Measurements from ENCODE around the gene COL25A1. TPM values are rescaled to one million over a fixed set of nuclear protein-coding genes. Genes with fewer than 3 reads are reported as not detected.

Gene COL25A1
- total RNA-seq, 6 donors from 2014 or later: 0.15 to 0.79 (median 0.27) TPM; not detected in 2

GRCh38 chr4:109123951-109124350, 178.5 kb downstream of the COL25A1 start:
- no peak overlapping the region for H3K4me3 ChIP-seq
- H3K36me3 ChIP-seq: no peaks in the 10 kb centered on the region
- H3K27me3 ChIP-seq: no peaks in the 10 kb centered on the region
- no peak overlapping the region for H3K27ac ChIP-seq
- H3K9me3 ChIP-seq: no peaks in the 10 kb centered on the region
- no peak for ATAC-seq (ENCODE audit: low FRiP score in 2 of 2)
- 87 to 89% methylated on average over 1 of the region's 1 CpG for WGBS, 2 donors
- no peak for DNase-seq
- no peaks in the 10 kb centered on the region for H3K4me1 ChIP-seq
- TF ChIP-seq POLR2AphosphoS5 (IDR thresholded peaks at IDR 0.05) (no peak), CTCF (IDR thresholded peaks at IDR 0.05) (no peak), EP300 (IDR thresholded peaks at IDR 0.05) (no peak), POLR2A (IDR thresholded peaks at IDR 0.05) (no peak)

- 86 to 88% methylated on average over 1 of the region's 1 CpG for WGBS, 2 donors
- H3K9me3 ChIP-seq: no peaks in the 10 kb centered on the region
- H3K36me3 ChIP-seq: no peaks in the 10 kb centered on the region
- DNase-seq: no peak
- H3K27ac ChIP-seq: no peak overlapping the region
- H3K27me3 ChIP-seq: no peaks in the 10 kb centered on the region
- TF ChIP-seq CTCF (IDR thresholded peaks at IDR 0.05) (no peak), EP300 (IDR thresholded peaks at IDR 0.05) (no peak), POLR2A (IDR thresholded peaks at IDR 0.05) (no peak), POLR2AphosphoS5 (IDR thresholded peaks at IDR 0.05) (no peak)
- H3K4me1 ChIP-seq: no peaks in the 10 kb centered on the region
- ATAC-seq (ENCODE audit: low FRiP score in 2 of 2): no peak
- H3K4me3 ChIP-seq: no peak overlapping the region
These were observed 180.9 kb downstream of the COL25A1 start for GRCh38 chr4:109121561-109121960.

GRCh38 chr4:109119852-109120251, 182.6 kb downstream of the COL25A1 start:
- Histone ChIP-seq H3K9me3 (no peaks in the 10 kb centered on the region), H3K27me3 (no peaks in the 10 kb centered on the region), H3K4me1 (no peaks in the 10 kb centered on the region), H3K36me3 (no peaks in the 10 kb centered on the region), H3K27ac (no peak overlapping the region), H3K4me3 (no peak overlapping the region)
- TF ChIP-seq CTCF (IDR thresholded peaks at IDR 0.05): no peak
- no peak for TF ChIP-seq POLR2A (IDR thresholded peaks at IDR 0.05)
- TF ChIP-seq EP300 (IDR thresholded peaks at IDR 0.05): no peak
- no peak for TF ChIP-seq POLR2AphosphoS5 (IDR thresholded peaks at IDR 0.05)
- no peak for ATAC-seq (ENCODE audit: low FRiP score in 2 of 2)
- no peak for DNase-seq
- WGBS, 2 donors: 91 to 97% methylated on average over 1 of the region's 1 CpG

GRCh38 chr4:109118635-109119034, 183.8 kb downstream of the COL25A1 start:
- WGBS, 2 donors: 84 to 87% methylated on average over 2 of the region's 2 CpGs
- Histone ChIP-seq H3K9me3 (no peaks in the 10 kb centered on the region), H3K4me1 (no peaks in the 10 kb centered on the region), H3K36me3 (no peaks in the 10 kb centered on the region), H3K27ac (no peak overlapping the region), H3K4me3 (no peak overlapping the region), H3K27me3 (no peaks in the 10 kb centered on the region)
- ATAC-seq (ENCODE audit: low FRiP score in 2 of 2): no peak
- no peak for DNase-seq
- TF ChIP-seq CTCF (IDR thresholded peaks at IDR 0.05) (no peak), POLR2A (IDR thresholded peaks at IDR 0.05) (no peak)

GRCh38 chr4:109114501-109114900, 188.0 kb downstream of the COL25A1 start:
- ATAC-seq (ENCODE audit: low FRiP score in 2 of 2): no peak
- no peak overlapping the region for H3K27ac ChIP-seq
- TF ChIP-seq POLR2A (IDR thresholded peaks at IDR 0.05) (no peak), CTCF (IDR thresholded peaks at IDR 0.05) (no peak)
- H3K27me3 ChIP-seq: no peaks in the 10 kb centered on the region
- no peaks in the 10 kb centered on the region for H3K9me3 ChIP-seq
- DNase-seq: no peak
- H3K4me3 ChIP-seq: no peak overlapping the region
- WGBS, 2 donors: 80 to 92% methylated on average over 3 of the region's 3 CpGs
- H3K4me1 ChIP-seq: no peaks in the 10 kb centered on the region
- H3K36me3 ChIP-seq: no peaks in the 10 kb centered on the region

All from upper lobe of left lung (tissue), 6 donors.